GM12892 (cell line): ENCODE results near the gene MRPL11.

Experiments
- POLR2A ChIP-seq: IDR thresholded peaks from 2 replicates; pipeline ENCODE4 v1.6.1; 2011; ENCODE audit warnings: low read depth, low read length, control low read depth
- POLR2AphosphoS5 ChIP-seq: IDR thresholded peaks from 2 replicates; pipeline ENCODE4 v1.6.1; 2011; ENCODE audit warnings: low read depth, low read length, control low read depth
- TAF1 ChIP-seq: IDR thresholded peaks from 2 replicates; pipeline ENCODE4 v1.6.1; 2011; ENCODE audit warnings: low read depth, mild to moderate bottlenecking, control low read depth, low read length, borderline replicate concordance

DNA sequence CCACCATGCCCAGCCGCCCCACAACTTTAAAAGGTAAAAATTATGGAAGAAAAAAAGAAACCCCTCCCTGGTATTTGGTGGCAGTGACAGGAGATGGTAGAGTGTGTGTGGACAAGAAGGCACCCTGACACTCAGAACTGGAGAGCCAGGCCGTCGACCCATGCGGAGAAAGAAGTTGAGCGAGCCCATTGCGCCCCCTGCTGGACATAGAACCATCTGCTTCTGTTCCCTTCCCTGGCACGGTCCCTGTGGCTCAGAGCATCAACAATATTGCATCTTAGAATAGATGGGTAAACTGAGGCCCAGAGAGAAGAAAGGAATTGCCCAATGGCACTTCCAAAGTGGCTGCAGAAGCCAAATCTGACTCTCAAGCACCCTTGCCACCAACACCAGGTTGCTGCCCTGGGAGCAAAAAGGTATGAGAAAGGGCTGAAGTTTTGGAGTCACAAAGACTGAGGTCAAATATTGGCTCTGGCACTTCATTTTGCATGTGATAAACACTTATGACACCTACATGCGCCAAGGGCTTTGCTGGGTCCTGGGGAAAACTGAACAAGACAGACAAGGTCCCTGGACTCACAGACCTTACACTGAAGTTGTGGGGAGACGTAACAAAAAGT, 8.6 kb downstream of the MRPL11 start:
- TF ChIP-seq POLR2A (no peak), POLR2AphosphoS5 (no peak), TAF1 (no peak)
